Stimulated activated CD4-positive, alpha-beta T cell treated with anti-CD3 and anti-CD28 coated beads, Interleukin-15, amount 100 ng/mL, for 48 hours (primary cell): Measurements from ENCODE around the gene SSPN.
"Not testable (repeated sequence)": the region's sequence is repeated elsewhere in the genome, so short reads cannot be mapped to it uniquely, and the experiment has no call there.

Experiments
- DNase-seq, 2 donors: peaks; one replicate each; pipeline ENCODE4 v3.0.0-alpha.2; 2020; ENCODE audit warnings: low read depth in 2 of 2

Gene SSPN

GRCh38 chr12:26229910-26230309 lies 34.5 kb downstream of the SSPN start:
- no peak for DNase-seq

GRCh38 chr12:26231470-26231869 lies 36.1 kb downstream of the SSPN start:
- DNase-seq = no peak

GRCh38 chr12:26231921-26232320 lies 36.5 kb downstream of the SSPN start:
- DNase-seq = no peak

- DNase-seq = no peak
These were observed 38.3 kb downstream of the SSPN start for GRCh38 chr12:26233631-26234030.

GRCh38 chr12:26235465-26235864 lies 40.1 kb downstream of the SSPN start:
- DNase-seq = not testable (repeated sequence)

GRCh38 chr12:26238341-26239121 lies 43.2 kb downstream of the SSPN start:
- DNase-seq = no peak

- DNase-seq = no peak
These were observed 43.9 kb downstream of the SSPN start for GRCh38 chr12:26239122-26239851.

- no peak for DNase-seq
These were observed 44.8 kb downstream of the SSPN start for GRCh38 chr12:26239852-26240815.

- DNase-seq = no peak
These were observed 45.7 kb downstream of the SSPN start for GRCh38 chr12:26241080-26241479.

GRCh38 chr12:26242683-26243082 lies 47.3 kb downstream of the SSPN start:
- no peak for DNase-seq

- no peak for DNase-seq
These were observed 49.1 kb downstream of the SSPN start for GRCh38 chr12:26244503-26244902.

GRCh38 chr12:26245175-26245942 lies 50.0 kb downstream of the SSPN start:
- DNase-seq = no peak

- DNase-seq = no peak
These were observed 51.3 kb downstream of the SSPN start for GRCh38 chr12:26246483-26247164.

- DNase-seq = no peak
These were observed 52.5 kb downstream of the SSPN start for GRCh38 chr12:26247873-26248272.

- DNase-seq = no peak
These were observed 55.4 kb downstream of the SSPN start for GRCh38 chr12:26250801-26251200.

- no peak for DNase-seq
These were observed 56.2 kb downstream of the SSPN start for GRCh38 chr12:26251600-26251999.

- no peak for DNase-seq
These were observed 57.6 kb downstream of the SSPN start for GRCh38 chr12:26252946-26253345.

- DNase-seq = no peak
These were observed 60.7 kb downstream of the SSPN start for GRCh38 chr12:26255893-26256645.

- no peak for DNase-seq
These were observed 69.0 kb downstream of the SSPN start for GRCh38 chr12:26264215-26264838.

- no peak for DNase-seq
These were observed 70.2 kb downstream of the SSPN start for GRCh38 chr12:26265606-26266005.
